CD4-positive, CD25-positive, alpha-beta regulatory T cell (primary cell): ENCODE data around the gene DDX53. TPM values are rescaled to one million over a fixed set of nuclear protein-coding genes. Genes with fewer than 3 reads are reported as not detected.

ENCODE experiments used
- ATAC-seq, 2 donors: fragments of 150-1000 bp; cut with Tn5 transposase; one replicate each; pipeline ENCODE4 v1.10.0; 2021; ENCODE audit warnings: low read depth in 2 of 2, moderate number of reproducible peaks in 2 of 2, moderate library complexity in 1 of 2
- DNase-seq, 3 donors: peaks; one replicate each; pipeline versions ENCODE4 v3.0.0 to v3.0.0-alpha.2; 2012 to 2022; ENCODE audit warnings: mixed read lengths in 1 of 3
- H3K27ac ChIP-seq: one replicate; pipeline ENCODE4 v1.7.0; 2013; ENCODE audit warnings: mild to moderate bottlenecking, low read length; ENCODE audit not compliant: insufficient read depth, poor library complexity, severe bottlenecking
- H3K27me3 ChIP-seq: one replicate; pipeline ENCODE4 v1.7.0; 2013; ENCODE audit warnings: low read length; ENCODE audit not compliant: control insufficient read depth, insufficient read depth
- H3K36me3 ChIP-seq: one replicate; pipeline ENCODE4 v1.7.0; 2013; ENCODE audit warnings: mild to moderate bottlenecking, low read length, moderate library complexity; ENCODE audit not compliant: control insufficient read depth, insufficient read depth
- H3K4me1 ChIP-seq: 2 replicates; pipeline ENCODE4 v1.7.0; 2013; ENCODE audit warnings: mild to moderate bottlenecking, low read length; ENCODE audit not compliant: insufficient read depth, control insufficient read depth, poor library complexity, severe bottlenecking
- H3K4me3 ChIP-seq: one replicate; pipeline ENCODE4 v1.7.0; 2013; ENCODE audit warnings: low read depth, mild to moderate bottlenecking, low read length, moderate library complexity
- H3K9me3 ChIP-seq, 2 experiments: 1 replicate in 1 of 2; 2 replicates in 1 of 2; pipeline ENCODE4 v1.7.0; 2013; ENCODE audit warnings: low read length in 2 of 2, mild to moderate bottlenecking in 1 of 2, moderate library complexity in 1 of 2; ENCODE audit not compliant: control insufficient read depth in 2 of 2
- H3K27ac Mint-ChIP-seq, 3 donors: one replicate each; pipeline ENCODE4 v1.8.0; 2020 to 2022; ENCODE audit warnings: mild to moderate bottlenecking in 3 of 3, mixed read lengths in 3 of 3, moderate library complexity in 2 of 3
- H3K27me3 Mint-ChIP-seq: one replicate; pipeline ENCODE4 v1.8.0; 2022; ENCODE audit warnings: mild to moderate bottlenecking, mixed read lengths
- H3K36me3 Mint-ChIP-seq: one replicate; pipeline ENCODE4 v1.8.0; 2020; ENCODE audit warnings: mixed read lengths
- H3K4me1 Mint-ChIP-seq, 4 donors: one replicate each; pipeline ENCODE4 v1.8.0; 2020 to 2022; ENCODE audit warnings: mixed read lengths in 4 of 4, mild to moderate bottlenecking in 1 of 4
- H3K4me3 Mint-ChIP-seq, 4 donors: one replicate each; pipeline ENCODE4 v1.8.0; 2020 to 2022; ENCODE audit warnings: mild to moderate bottlenecking in 4 of 4, mixed read lengths in 4 of 4, moderate library complexity in 3 of 4
- H3K9me3 Mint-ChIP-seq, 7 donors: one replicate each; pipeline ENCODE4 v1.8.0; 2020 to 2022; ENCODE audit warnings: mixed read lengths in 7 of 7, mild to moderate bottlenecking in 3 of 7, moderate library complexity in 2 of 7
- polyA plus RNA-seq, 4 donors: library from polyadenylated mRNA; unstranded; fragments of 300-500 nt; fragmentation: Illumina TruSeq; gene quantifications; one replicate each; pipeline ENCODE4 v1.2.3, GENCODE V29; 2021
- total RNA-seq: library from RNA; stranded (reverse); gene quantifications from one replicate; pipeline ENCODE4 v1.2.3, GENCODE V29; 2022

DDX53 gene
- total and polyA plus RNA-seq, 5 donors from 2014 or later, result not detected

DNA sequence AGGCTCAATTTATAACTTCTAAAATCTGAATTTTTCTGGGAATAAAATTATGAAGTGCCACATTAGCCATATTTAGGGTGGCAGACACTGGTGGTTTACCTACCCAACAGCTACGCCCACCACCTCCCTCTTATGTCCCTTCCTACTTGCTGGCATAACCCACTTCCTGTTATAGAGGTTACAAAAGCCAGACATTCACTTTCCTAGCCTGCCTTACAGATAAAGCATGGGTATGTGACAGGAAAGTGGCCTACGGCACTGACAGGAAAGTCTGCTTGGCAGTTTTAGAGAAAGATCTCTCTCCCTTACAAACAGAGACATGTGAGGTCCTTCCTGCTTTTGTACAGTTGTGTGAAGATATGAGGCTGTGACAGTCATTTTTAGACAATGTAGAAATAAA lies 12.4 kb downstream of the DDX53 start:
- no peaks in the 10 kb centered on the region for H3K36me3 ChIP-seq
- no peaks in the 10 kb centered on the region for H3K27me3 ChIP-seq
- Mint-ChIP-seq H3K4me3 (no peak overlapping the region), H3K36me3 (no peaks in the 10 kb centered on the region), H3K27me3 (no peaks in the 10 kb centered on the region), H3K9me3 (peaks cover 0 to 3% (median 0%) of the 10 kb centered on the region in 7 donors), H3K4me1 (no peaks in the 10 kb centered on the region), H3K27ac (no peak overlapping the region)
- no peaks in the 10 kb centered on the region for H3K4me1 ChIP-seq
- ATAC-seq, result no peak
- H3K4me3 ChIP-seq, result no peak overlapping the region
- no peaks in the 10 kb centered on the region for H3K9me3 ChIP-seq
- no peak for DNase-seq
- H3K27ac ChIP-seq, result no peak overlapping the region

GRCh38 chrX:23012636-23013035 lies 12.9 kb downstream of the DDX53 start:
- peaks cover 0 to 3% (median 0%) of the 10 kb centered on the region in 7 donors for H3K9me3 Mint-ChIP-seq
- no peak overlapping the region for H3K4me3 ChIP-seq
- no peaks in the 10 kb centered on the region for H3K36me3 ChIP-seq
- H3K27ac ChIP-seq, result no peak overlapping the region
- H3K27me3 ChIP-seq, result no peaks in the 10 kb centered on the region
- H3K27me3 Mint-ChIP-seq, result no peaks in the 10 kb centered on the region
- DNase-seq (no peak), ATAC-seq (no peak)
- H3K4me3 Mint-ChIP-seq, result no peak overlapping the region
- H3K27ac Mint-ChIP-seq, result no peak overlapping the region
- H3K4me1 Mint-ChIP-seq, result no peaks in the 10 kb centered on the region
- no peaks in the 10 kb centered on the region for H3K4me1 ChIP-seq
- H3K9me3 ChIP-seq, result no peaks in the 10 kb centered on the region
- no peaks in the 10 kb centered on the region for H3K36me3 Mint-ChIP-seq

DNA sequence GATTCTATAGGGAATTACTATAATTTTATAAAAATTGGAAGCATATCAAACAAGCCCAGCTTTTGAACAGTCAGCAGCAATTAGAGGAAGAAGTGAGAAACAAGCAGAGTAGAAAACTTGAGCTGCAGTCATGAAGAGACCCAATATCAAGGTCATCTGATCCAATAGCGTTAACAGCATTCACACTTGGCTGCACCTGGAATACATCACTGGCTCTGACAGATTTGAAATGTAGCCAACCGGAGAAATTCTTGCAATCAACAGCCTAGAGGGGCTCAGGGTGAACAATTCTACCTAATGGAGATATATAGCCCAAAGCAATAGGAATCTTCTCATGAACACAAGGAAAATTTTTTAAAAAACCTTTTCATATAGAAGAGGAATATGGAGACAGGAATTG lies 13.6 kb downstream of the DDX53 start:
- H3K9me3 ChIP-seq, result no peaks in the 10 kb centered on the region
- H3K36me3 Mint-ChIP-seq, result no peaks in the 10 kb centered on the region
- H3K27ac ChIP-seq, result no peak overlapping the region
- H3K27ac Mint-ChIP-seq, result no peak overlapping the region
- ATAC-seq (no peak), DNase-seq (no peak)
- H3K36me3 ChIP-seq, result no peaks in the 10 kb centered on the region
- no peak overlapping the region for H3K4me3 ChIP-seq
- no peaks in the 10 kb centered on the region for H3K4me1 Mint-ChIP-seq
- no peaks in the 10 kb centered on the region for H3K27me3 ChIP-seq
- H3K4me1 ChIP-seq, result no peaks in the 10 kb centered on the region
- H3K27me3 Mint-ChIP-seq, result no peaks in the 10 kb centered on the region
- no peak overlapping the region for H3K4me3 Mint-ChIP-seq
- H3K9me3 Mint-ChIP-seq, result peaks cover 0 to 3% (median 0%) of the 10 kb centered on the region in 7 donors

- no peaks in the 10 kb centered on the region for H3K36me3 ChIP-seq
- no peaks in the 10 kb centered on the region for H3K36me3 Mint-ChIP-seq
These were observed 31.8 kb downstream of the DDX53 start for GRCh38 chrX:23031600-23031999.

GRCh38 chrX:23035493-23035892 lies 35.7 kb downstream of the DDX53 start:
- Histone ChIP-seq H3K36me3 (no peaks in the 10 kb centered on the region), H3K9me3 (no peaks in the 10 kb centered on the region), H3K4me1 (no peaks in the 10 kb centered on the region), H3K4me3 (no peak overlapping the region), H3K27me3 (no peaks in the 10 kb centered on the region), H3K27ac (no peak overlapping the region)
- ATAC-seq (no peak), DNase-seq (no peak)
- Mint-ChIP-seq H3K27me3 (no peaks in the 10 kb centered on the region), H3K4me3 (no peak overlapping the region), H3K36me3 (no peaks in the 10 kb centered on the region), H3K27ac (no peak overlapping the region), H3K4me1 (no peaks in the 10 kb centered on the region), H3K9me3 (peaks cover 0 to 2% (median 0%) of the 10 kb centered on the region in 7 donors)

More at GRCh38 chrX:23031600-23031999, 31.8 kb downstream of the DDX53 start:
- Histone ChIP-seq H3K4me3 (no peak overlapping the region), H3K4me1 (no peaks in the 10 kb centered on the region), H3K9me3 (no peaks in the 10 kb centered on the region), H3K27ac (no peak overlapping the region), H3K27me3 (no peaks in the 10 kb centered on the region)
- no peak for ATAC-seq
- no peak for DNase-seq
- no peaks in the 10 kb centered on the region for H3K4me1 Mint-ChIP-seq
- H3K9me3 Mint-ChIP-seq, result peaks cover 0 to 2% (median 0%) of the 10 kb centered on the region in 7 donors
- H3K27ac Mint-ChIP-seq, result no peak overlapping the region
- no peaks in the 10 kb centered on the region for H3K27me3 Mint-ChIP-seq
- H3K4me3 Mint-ChIP-seq, result no peak overlapping the region

- no peak for ATAC-seq
These were observed 46.7 kb downstream of the DDX53 start for GRCh38 chrX:23046443-23046842.

DNA sequence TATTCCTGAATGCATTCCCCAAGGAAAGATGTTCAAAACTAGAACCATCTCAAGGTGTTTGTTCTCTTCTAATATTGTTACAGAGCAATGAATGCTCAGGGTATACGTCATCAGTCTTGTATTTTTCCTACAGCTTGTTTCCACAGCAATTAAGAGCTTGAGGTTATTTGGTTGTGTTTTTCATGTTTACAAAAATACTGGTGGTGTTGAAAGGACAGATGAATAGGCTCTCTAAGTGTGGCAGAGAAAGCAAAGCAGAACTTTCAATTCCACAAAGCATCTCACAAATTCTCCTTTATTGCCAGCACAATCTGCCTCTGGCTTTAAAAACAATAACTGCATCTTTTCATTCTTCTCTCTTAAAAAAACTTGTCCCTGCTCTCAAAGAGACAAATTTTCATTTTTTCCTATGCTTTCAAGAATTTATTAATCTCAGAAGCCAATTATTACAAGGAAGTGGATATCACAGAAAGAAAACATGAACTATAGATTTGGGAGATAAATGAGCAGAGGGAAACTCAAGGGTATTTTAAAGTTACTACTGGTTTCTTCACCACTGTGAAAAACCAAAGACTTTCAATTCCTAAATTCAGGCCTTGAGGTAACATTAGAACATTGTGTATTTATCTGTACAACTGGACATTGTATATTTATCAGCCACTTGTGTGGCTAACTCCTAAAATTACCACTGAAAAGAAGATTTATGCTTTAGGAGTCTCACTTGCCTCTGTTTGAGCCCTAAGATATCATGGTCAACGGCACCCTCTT lies 49.2 kb downstream of the DDX53 start:
- Histone ChIP-seq H3K27me3 (no peaks in the 10 kb centered on the region), H3K4me3 (no peak overlapping the region), H3K36me3 (no peaks in the 10 kb centered on the region), H3K27ac (no peak overlapping the region), H3K4me1 (no peaks in the 10 kb centered on the region), H3K9me3 (no peaks in the 10 kb centered on the region)
- Mint-ChIP-seq H3K27me3 (no peaks in the 10 kb centered on the region), H3K4me3 (no peak overlapping the region), H3K27ac (no peak overlapping the region), H3K36me3 (no peaks in the 10 kb centered on the region), H3K9me3 (peaks cover 0 to 3% (median 0%) of the 10 kb centered on the region in 7 donors), H3K4me1 (no peaks in the 10 kb centered on the region)
- no peak for DNase-seq
- no peak for ATAC-seq

More at GRCh38 chrX:23046443-23046842, 46.7 kb downstream of the DDX53 start:
- H3K4me3 Mint-ChIP-seq, result no peak overlapping the region
- Histone ChIP-seq H3K4me1 (no peaks in the 10 kb centered on the region), H3K9me3 (no peaks in the 10 kb centered on the region), H3K27me3 (no peaks in the 10 kb centered on the region), H3K4me3 (no peak overlapping the region), H3K27ac (no peak overlapping the region), H3K36me3 (no peaks in the 10 kb centered on the region)
- H3K36me3 Mint-ChIP-seq, result no peaks in the 10 kb centered on the region
- H3K27me3 Mint-ChIP-seq, result no peaks in the 10 kb centered on the region
- peaks cover 0 to 7% (median 0%) of the 10 kb centered on the region in 7 donors for H3K9me3 Mint-ChIP-seq
- H3K4me1 Mint-ChIP-seq, result no peaks in the 10 kb centered on the region
- no peak overlapping the region for H3K27ac Mint-ChIP-seq
- no peak for DNase-seq

DNA sequence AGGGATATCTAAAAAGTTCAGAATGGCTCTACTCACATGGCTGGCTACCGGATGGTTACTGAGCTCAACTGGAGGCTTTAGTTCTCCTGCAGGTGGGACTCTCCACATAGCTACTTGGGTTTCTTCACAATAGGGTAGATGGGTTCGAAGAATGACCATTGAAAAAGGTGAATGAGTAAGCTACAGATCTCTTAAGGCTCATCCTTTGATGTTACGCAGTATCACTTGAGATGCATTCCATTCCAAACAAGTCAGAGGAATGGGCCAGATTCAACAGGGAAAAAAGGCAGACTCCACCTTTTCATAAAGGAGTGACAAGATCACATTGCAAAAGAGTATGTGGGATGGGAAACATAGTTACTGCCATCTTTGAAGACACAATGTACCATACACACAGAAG lies 52.6 kb downstream of the DDX53 start:
- no peaks in the 10 kb centered on the region for H3K36me3 ChIP-seq
- H3K27me3 Mint-ChIP-seq, result no peaks in the 10 kb centered on the region
- H3K4me1 ChIP-seq, result no peaks in the 10 kb centered on the region
- no peak for ATAC-seq
- no peaks in the 10 kb centered on the region for H3K27me3 ChIP-seq
- H3K4me3 ChIP-seq, result no peak overlapping the region
- no peak for DNase-seq
- no peak overlapping the region for H3K27ac ChIP-seq
- no peak overlapping the region for H3K27ac Mint-ChIP-seq
- H3K9me3 Mint-ChIP-seq, result peaks cover 0 to 6% (median 0%) of the 10 kb centered on the region in 7 donors
- no peaks in the 10 kb centered on the region for H3K9me3 ChIP-seq
- H3K36me3 Mint-ChIP-seq, result no peaks in the 10 kb centered on the region
- H3K4me1 Mint-ChIP-seq, result no peaks in the 10 kb centered on the region
- no peak overlapping the region for H3K4me3 Mint-ChIP-seq
